ENCODE results near the gene NIM1K. TPM values are rescaled to one million over a fixed set of nuclear protein-coding genes. Genes with fewer than 3 reads are reported as not detected.
"Not testable (repeated sequence)": the region's sequence is repeated elsewhere in the genome, so short reads cannot be mapped to it uniquely, and the experiment has no call there.

The NIM1K gene
- total RNA-seq, 2 donors from 2014 or later = 0.52 TPM; not detected in 1

GRCh38 chr5:43179836-43180235, 12.2 kb upstream of the NIM1K start:
- no peak for ATAC-seq
- H3K9me3 ChIP-seq = no peaks in the 10 kb centered on the region
- no peaks in the 10 kb centered on the region for H3K4me1 ChIP-seq
- no peak overlapping the region for H3K27ac ChIP-seq
- 70 to 76% methylated on average over 7 of the region's 7 CpGs for WGBS, 2 donors
- H3K4me3 ChIP-seq = no peak overlapping the region
- no peaks in the 10 kb centered on the region for H3K36me3 ChIP-seq (replicated peaks in 1 of 2; ENCODE audit: insufficient read depth in 1 of 2, low read depth in 2 of 2)
- no peak for DNase-seq
- TF ChIP-seq CTCF (IDR thresholded peaks at IDR 0.05) (no peak), POLR2A (IDR thresholded peaks at IDR 0.05) (no peak)
- H3K27me3 ChIP-seq = no peaks in the 10 kb centered on the region
- intact Hi-C loops (cut with DNase I) = no loop called here

DNA sequence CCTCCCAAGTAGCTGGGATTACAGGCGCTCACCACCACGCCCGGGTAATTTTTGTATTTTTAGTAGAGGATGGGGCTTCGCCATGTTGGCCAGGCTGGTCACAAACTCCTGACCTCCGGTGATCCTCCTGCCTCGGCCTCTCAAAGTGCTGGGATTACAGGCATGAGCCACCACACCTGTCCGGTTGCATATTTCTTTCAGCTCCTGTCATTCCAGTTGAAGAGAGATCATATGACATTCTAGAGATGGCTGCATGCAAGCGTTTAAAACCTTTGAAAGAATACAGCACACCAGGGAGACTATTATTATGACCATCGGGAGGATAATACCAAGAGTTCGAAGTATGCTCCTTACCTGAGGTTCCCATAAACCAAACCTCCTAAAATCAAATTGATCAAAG, 9.6 kb upstream of the NIM1K start:
- Histone ChIP-seq H3K27ac (no peak overlapping the region), H3K27me3 (no peaks in the 10 kb centered on the region), H3K36me3 (replicated peaks in 1 of 2; ENCODE audit: insufficient read depth in 1 of 2, low read depth in 2 of 2) (no peaks in the 10 kb centered on the region), H3K4me1 (no peaks in the 10 kb centered on the region), H3K9me3 (no peaks in the 10 kb centered on the region), H3K4me3 (no peak overlapping the region)
- no peak for DNase-seq
- no peak for TF ChIP-seq CTCF (IDR thresholded peaks at IDR 0.05)
- TF ChIP-seq POLR2A (IDR thresholded peaks at IDR 0.05) = no peak
- no peak for ATAC-seq
- intact Hi-C loops (cut with DNase I) = no loop called here
- 94 to 95% methylated on average over 10 of the region's 10 CpGs for whole genome bisulfite sequencing, 2 donors

- 91 to 95% methylated on average over 8 to 11 of the region's 11 CpGs for WGBS, 2 donors
- H3K4me3 ChIP-seq; DNase-seq; intact Hi-C loops (cut with DNase I); H3K27me3 ChIP-seq; ATAC-seq; H3K36me3 ChIP-seq (replicated peaks in 1 of 2; ENCODE audit: insufficient read depth in 1 of 2, low read depth in 2 of 2); H3K27ac ChIP-seq; H3K4me1 ChIP-seq; H3K9me3 ChIP-seq: not testable (repeated sequence)
Measured at GRCh38 chr5:43183101-43183500, 8.9 kb upstream of the NIM1K start.

- WGBS, 2 donors = 18 to 19% methylated on average over 10 of the region's 10 CpGs
- no peak for ATAC-seq
- DNase-seq = no peak
- H3K4me1 ChIP-seq = peaks cover 29% of the 10 kb centered on the region
- TF ChIP-seq CTCF (IDR thresholded peaks at IDR 0.05) (no peak), POLR2A (IDR thresholded peaks at IDR 0.05) (no peak)
- intact Hi-C loops (cut with DNase I) = no loop called here
- no peaks in the 10 kb centered on the region for H3K36me3 ChIP-seq (replicated peaks in 1 of 2; ENCODE audit: insufficient read depth in 1 of 2, low read depth in 2 of 2)
- H3K4me3 ChIP-seq = no peak overlapping the region
- H3K27ac ChIP-seq = no peak overlapping the region
- H3K9me3 ChIP-seq = no peaks in the 10 kb centered on the region
- no peaks in the 10 kb centered on the region for H3K27me3 ChIP-seq
Measured at GRCh38 chr5:43190755-43191603, 1.0 kb upstream of the NIM1K start.

DNA sequence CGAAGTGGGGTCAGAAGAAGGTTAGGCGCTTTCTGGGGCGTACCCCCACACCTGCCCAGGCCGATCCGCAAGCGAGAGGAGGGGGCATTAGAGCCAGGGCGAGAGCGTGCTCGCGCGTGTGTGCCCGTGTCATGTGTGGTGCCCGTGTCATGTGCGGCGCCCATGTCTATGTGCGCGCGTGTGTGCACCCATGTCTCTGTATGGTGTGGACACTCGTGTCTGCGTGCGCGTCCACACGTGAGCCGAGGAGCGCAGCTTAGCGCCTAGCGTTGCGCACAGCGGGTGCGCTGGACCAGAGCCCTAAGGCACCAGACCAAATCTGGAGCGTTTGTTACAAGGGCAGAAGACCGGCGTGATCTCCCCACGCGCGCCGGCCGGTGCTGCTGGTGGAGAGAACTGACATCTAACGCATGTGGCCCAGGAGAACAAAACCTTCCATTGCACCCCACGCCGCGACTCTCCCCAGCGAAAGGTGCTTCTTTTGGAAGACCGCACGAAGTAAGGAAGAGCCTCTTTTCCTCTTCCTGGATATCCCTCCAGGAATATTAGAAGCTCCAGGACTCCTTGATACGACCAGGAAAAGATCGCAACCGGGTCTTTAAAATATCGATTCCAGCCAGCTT, 644 bp downstream of the NIM1K start:
- Histone ChIP-seq H3K9me3 (no peaks in the 10 kb centered on the region), H3K4me3 (peak overlapping the region; percentile 16 to 17), H3K27me3 (no peaks in the 10 kb centered on the region), H3K36me3 (replicated peaks in 1 of 2; ENCODE audit: insufficient read depth in 1 of 2, low read depth in 2 of 2) (no peaks in the 10 kb centered on the region), H3K4me1 (peaks cover 29% of the 10 kb centered on the region), H3K27ac (no peak overlapping the region)
- intact Hi-C loops (cut with DNase I) = no loop called here
- DNase-seq (peak; percentile 13 to 44 (median 18)), ATAC-seq (peak; percentile 36)
- 2% methylated on average over 19 to 49 of the region's 49 CpGs for WGBS, 2 donors
- no peak for TF ChIP-seq CTCF (IDR thresholded peaks at IDR 0.05)
- TF ChIP-seq POLR2A (IDR thresholded peaks at IDR 0.05) = no peak
